GM23338 (cell line): ENCODE measurements around the gene SMARCA2. TPM values are rescaled to one million over a fixed set of nuclear protein-coding genes. Genes with fewer than 3 reads are reported as not detected.

Experiments used
- ATAC-seq: fragments of 200-7000 bp; cut with Tn5 transposase; 3 replicates; pipeline ENCODE4 v1.9.1; 2020
- DNase-seq: peaks from one replicate; pipeline ENCODE4 v3.0.0-alpha.2; 2015; ENCODE audit warnings: low spot score
- H2AFZ ChIP-seq: fragments of 200-600 bp; sonication (generic); 2 replicates; pipeline ENCODE4 v1.8.0; 2016; ENCODE audit warnings: antibody characterized with exemption, mild to moderate bottlenecking, moderate library complexity
- H3F3A ChIP-seq: fragments of 200-600 bp; sonication (generic); replicated peaks from 2 replicates; pipeline ENCODE4 v1.8.0; 2017; ENCODE audit warnings: antibody characterized with exemption, mixed run types, low read depth
- H3K27ac ChIP-seq: fragments of 200-600 bp; sonication (generic); 2 replicates; pipeline ENCODE4 v1.6.1; 2016; ENCODE audit warnings: low read depth
- H3K27me3 ChIP-seq: fragments of 200-600 bp; sonication (generic); 2 replicates; pipeline ENCODE4 v1.8.0; 2016; ENCODE audit warnings: mild to moderate bottlenecking, mixed run types, moderate library complexity; ENCODE audit not compliant: insufficient read depth
- H3K36me3 ChIP-seq: fragments of 200-600 bp; sonication (generic); 2 replicates; pipeline ENCODE4 v1.8.0; 2016; ENCODE audit warnings: mild to moderate bottlenecking; ENCODE audit not compliant: insufficient read depth
- H3K4me1 ChIP-seq: fragments of 200-600 bp; sonication (generic); 2 replicates; pipeline ENCODE4 v1.8.0; 2016; ENCODE audit warnings: mild to moderate bottlenecking, moderate library complexity; ENCODE audit not compliant: insufficient read depth
- H3K4me2 ChIP-seq: fragments of 200-600 bp; sonication (generic); 2 replicates; pipeline ENCODE4 v1.7.1; 2017; ENCODE audit warnings: mixed run types
- H3K4me3 ChIP-seq: fragments of 200-600 bp; sonication (generic); 2 replicates; pipeline ENCODE4 v1.6.1; 2016; ENCODE audit warnings: mixed run types
- H3K79me2 ChIP-seq: fragments of 200-600 bp; sonication (generic); replicated peaks from 2 replicates; pipeline ENCODE4 v1.8.0; 2017; ENCODE audit warnings: mild to moderate bottlenecking; ENCODE audit not compliant: insufficient read depth
- H3K9me2 ChIP-seq: fragments of 200-600 bp; sonication (generic); 2 replicates; pipeline ENCODE4 v1.8.0; 2017; ENCODE audit not compliant: insufficient read depth
- H4K20me1 ChIP-seq: fragments of 200-600 bp; sonication (generic); replicated peaks from 2 replicates; pipeline ENCODE4 v1.8.0; 2017; ENCODE audit warnings: mild to moderate bottlenecking; ENCODE audit not compliant: insufficient read depth
- H3K27ac Mint-ChIP-seq: 2 replicates; pipeline ENCODE4 v1.8.0; 2020; ENCODE audit warnings: inconsistent platforms, mild to moderate bottlenecking, moderate library complexity, mixed read lengths
- H3K27me3 Mint-ChIP-seq: 3 replicates; pipeline ENCODE4 v1.8.0; 2022; ENCODE audit warnings: low read depth, mild to moderate bottlenecking, moderate library complexity, mixed read lengths, inconsistent platforms; ENCODE audit not compliant: insufficient read depth, poor library complexity
- H3K36me3 Mint-ChIP-seq: 3 replicates; pipeline ENCODE4 v1.8.0; 2021; ENCODE audit warnings: low read depth, mild to moderate bottlenecking, inconsistent platforms, moderate library complexity, mixed read lengths
- H3K4me1 Mint-ChIP-seq: 3 replicates; pipeline ENCODE4 v1.8.0; 2020; ENCODE audit warnings: mild to moderate bottlenecking, inconsistent platforms, mixed read lengths
- H3K4me3 Mint-ChIP-seq: 3 replicates; pipeline ENCODE4 v1.8.0; 2021; ENCODE audit warnings: moderate library complexity, mild to moderate bottlenecking, inconsistent platforms, mixed read lengths
- H3K9me3 Mint-ChIP-seq: 3 replicates; pipeline ENCODE4 v1.8.0; 2020; ENCODE audit warnings: moderate library complexity, mild to moderate bottlenecking, inconsistent platforms, mixed read lengths
- CREB1 ChIP-seq: fragments of 250-450 bp; sonication (Bioruptor Pico); IDR thresholded peaks from 2 replicates; pipeline ENCODE4 v1.5.0; 2020; ENCODE audit warnings: low read depth, mild to moderate bottlenecking, moderate library complexity
- CTCF ChIP-seq, 2 experiments: fragments of 200-600 bp in 1 of 2; sonication (generic) in 1 of 2; conservative IDR thresholded peaks; 2 replicates each; pipeline versions ENCODE4 v1.5.1 to v1.6.1; 2016 to 2017; ENCODE audit warnings: antibody characterized with exemption in 2 of 2, low read depth in 2 of 2, mild to moderate bottlenecking in 2 of 2, moderate library complexity in 1 of 2
- ETS1 ChIP-seq: IDR thresholded peaks from 2 replicates; pipeline ENCODE4 v1.6.1; 2016; ENCODE audit warnings: antibody characterized with exemption
- EZH2 ChIP-seq: fragments of 200-600 bp; sonication (generic); IDR thresholded peaks from one replicate; pipeline ENCODE4 v1.8.0; 2017; ENCODE audit warnings: antibody characterized with exemption, mild to moderate bottlenecking, low read depth; ENCODE audit not compliant: unreplicated experiment
- EZH2phosphoT487 ChIP-seq: fragments of 200-600 bp; sonication (generic); IDR thresholded peaks from one replicate; pipeline ENCODE4 v1.8.1; 2018; ENCODE audit warnings: antibody characterized with exemption; ENCODE audit not compliant: unreplicated experiment
- JUNB ChIP-seq: IDR thresholded peaks from one replicate; pipeline ENCODE4 v1.6.1; 2016; ENCODE audit warnings: antibody characterized with exemption; ENCODE audit not compliant: unreplicated experiment
- NANOG ChIP-seq: IDR thresholded peaks from 2 replicates; pipeline ENCODE4 v1.6.1; 2016; ENCODE audit warnings: antibody characterized with exemption, borderline replicate concordance
- POLR2AphosphoS5 ChIP-seq: IDR thresholded peaks from 2 replicates; pipeline ENCODE4 v1.6.1; 2016; ENCODE audit warnings: antibody characterized with exemption, low read depth
- ZNF114 ChIP-seq: fragments of 250-450 bp; sonication (Bioruptor Pico); IDR thresholded peaks from 2 replicates; pipeline ENCODE4 v1.5.0; 2020; ENCODE audit warnings: mild to moderate bottlenecking, moderate library complexity
- ZNF331 ChIP-seq: fragments of 250-450 bp; sonication (Bioruptor Pico); IDR thresholded peaks from 2 replicates; pipeline ENCODE4 v1.5.0; 2020; ENCODE audit warnings: low read depth, mild to moderate bottlenecking, moderate library complexity
- polyA plus RNA-seq: library from polyadenylated mRNA; unstranded; fragments of >200 nt; fragmentation: Nextera tagmentation; extraction: Ambion mirVana; gene quantifications from 2 replicates; pipeline ENCODE4 v1.2.1, GENCODE V29; 2016
- total RNA-seq: library from RNA; depleted of rRNA; stranded (reverse); fragments of >200 nt; shearing (Covaris generic); gene quantifications from 2 replicates; pipeline ENCODE4 v1.2.3, GENCODE V29; 2014
- TF ChIP-seq, protein P1 (sequence below): IDR thresholded peaks from one replicate; pipeline ENCODE4 v1.6.1; 2018; ENCODE audit warnings: antibody characterized with exemption; ENCODE audit not compliant: unreplicated experiment

SMARCA2 gene
- total and polyA plus RNA-seq, 2 experiments from 2014 or later = 21.7 to 21.9 TPM

- TF ChIP-seq, protein P1, sequence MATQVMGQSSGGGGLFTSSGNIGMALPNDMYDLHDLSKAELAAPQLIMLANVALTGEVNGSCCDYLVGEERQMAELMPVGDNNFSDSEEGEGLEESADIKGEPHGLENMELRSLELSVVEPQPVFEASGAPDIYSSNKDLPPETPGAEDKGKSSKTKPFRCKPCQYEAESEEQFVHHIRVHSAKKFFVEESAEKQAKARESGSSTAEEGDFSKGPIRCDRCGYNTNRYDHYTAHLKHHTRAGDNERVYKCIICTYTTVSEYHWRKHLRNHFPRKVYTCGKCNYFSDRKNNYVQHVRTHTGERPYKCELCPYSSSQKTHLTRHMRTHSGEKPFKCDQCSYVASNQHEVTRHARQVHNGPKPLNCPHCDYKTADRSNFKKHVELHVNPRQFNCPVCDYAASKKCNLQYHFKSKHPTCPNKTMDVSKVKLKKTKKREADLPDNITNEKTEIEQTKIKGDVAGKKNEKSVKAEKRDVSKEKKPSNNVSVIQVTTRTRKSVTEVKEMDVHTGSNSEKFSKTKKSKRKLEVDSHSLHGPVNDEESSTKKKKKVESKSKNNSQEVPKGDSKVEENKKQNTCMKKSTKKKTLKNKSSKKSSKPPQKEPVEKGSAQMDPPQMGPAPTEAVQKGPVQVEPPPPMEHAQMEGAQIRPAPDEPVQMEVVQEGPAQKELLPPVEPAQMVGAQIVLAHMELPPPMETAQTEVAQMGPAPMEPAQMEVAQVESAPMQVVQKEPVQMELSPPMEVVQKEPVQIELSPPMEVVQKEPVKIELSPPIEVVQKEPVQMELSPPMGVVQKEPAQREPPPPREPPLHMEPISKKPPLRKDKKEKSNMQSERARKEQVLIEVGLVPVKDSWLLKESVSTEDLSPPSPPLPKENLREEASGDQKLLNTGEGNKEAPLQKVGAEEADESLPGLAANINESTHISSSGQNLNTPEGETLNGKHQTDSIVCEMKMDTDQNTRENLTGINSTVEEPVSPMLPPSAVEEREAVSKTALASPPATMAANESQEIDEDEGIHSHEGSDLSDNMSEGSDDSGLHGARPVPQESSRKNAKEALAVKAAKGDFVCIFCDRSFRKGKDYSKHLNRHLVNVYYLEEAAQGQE = no peak
- no peak for TF ChIP-seq CTCF (conservative IDR thresholded peaks at IDR 0.05; ENCODE audit: low read depth in 2 of 2)
- TF ChIP-seq ZNF114 (CRISPR knock-in tag) = no peak
- TF ChIP-seq ETS1 = no peak
- no peak for TF ChIP-seq EZH2
- TF ChIP-seq NANOG = no peak
- TF ChIP-seq JUNB = no peak
- TF ChIP-seq POLR2AphosphoS5 = no peak
- TF ChIP-seq EZH2phosphoT487 = no peak
- TF ChIP-seq CREB1 (CRISPR knock-in tag) = no peak
- no peak for TF ChIP-seq ZNF331 (CRISPR knock-in tag)
Measured at GRCh38 chr9:2072752-2073405, 57.7 kb downstream of the SMARCA2 start (continued).

DNA sequence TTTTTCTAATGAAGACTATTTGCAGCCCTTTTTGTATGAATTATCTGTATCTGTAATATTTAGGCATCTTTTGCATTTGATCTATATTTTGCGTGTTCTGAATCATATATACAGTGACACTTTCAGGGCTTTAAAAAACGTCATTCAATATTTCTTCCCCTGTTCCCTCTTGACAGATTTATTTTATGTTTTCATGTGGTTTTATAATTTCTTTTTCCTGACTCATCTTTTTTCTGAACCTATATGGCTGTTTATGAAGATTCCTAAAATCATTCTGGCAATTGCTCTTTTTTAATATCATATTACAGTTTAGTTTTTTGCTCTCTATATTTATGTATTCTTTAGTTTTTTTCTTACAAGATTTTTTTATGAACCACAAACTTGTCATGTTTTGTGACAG is 67.6 kb downstream of the SMARCA2 start:
- no peaks in the 10 kb centered on the region for H3K27me3 ChIP-seq
- no peak overlapping the region for H3K27ac ChIP-seq
- Mint-ChIP-seq H3K4me1 (no peaks in the 10 kb centered on the region; the same call in 2 of the 3 replicates), H3K9me3 (no peaks in the 10 kb centered on the region), H3K4me3 (no peak overlapping the region), H3K27ac (no peak overlapping the region), H3K27me3 (no peaks in the 10 kb centered on the region), H3K36me3 (no peaks in the 10 kb centered on the region)
- no peak overlapping the region for H2AFZ ChIP-seq
- H3K4me2 ChIP-seq = no peak overlapping the region
- H3F3A ChIP-seq = no peaks in the 10 kb centered on the region
- H3K4me3 ChIP-seq = no peak overlapping the region
- no peaks in the 10 kb centered on the region for H3K79me2 ChIP-seq
- no peaks in the 10 kb centered on the region for H3K9me2 ChIP-seq
- no peak for ATAC-seq
- no peaks in the 10 kb centered on the region for H3K4me1 ChIP-seq
- peaks cover 7% of the 10 kb centered on the region; the same call in 1 of the 2 replicates for H3K36me3 ChIP-seq
- no peak for DNase-seq
- H4K20me1 ChIP-seq = no peaks in the 10 kb centered on the region
- TF ChIP-seq CTCF (conservative IDR thresholded peaks at IDR 0.05; ENCODE audit: low read depth in 2 of 2) = no peak
